HG03442 (cell line): ENCODE measurements around the gene C2CD3.

ENCODE experiments used
- ATAC-seq: cut with Tn5 transposase; IDR thresholded peaks from one replicate; pipeline ENCODE4 v1.9.1; 2021; ENCODE audit warnings: mild to moderate bottlenecking, moderate library complexity; ENCODE audit not compliant: unreplicated experiment

The C2CD3 gene

GRCh38 chr11:74008373-74009229 is 162.2 kb downstream of the C2CD3 start, which contains the start of gene UCP3:
Gene UCP3 (minus strand): TSS chr11:74009085. CDS start chr11:74007042, 2,043 bp downstream.
- no peak for ATAC-seq

GRCh38 chr11:74007691-74008372 is 163.0 kb downstream of the C2CD3 start:
- no peak for ATAC-seq

DNA sequence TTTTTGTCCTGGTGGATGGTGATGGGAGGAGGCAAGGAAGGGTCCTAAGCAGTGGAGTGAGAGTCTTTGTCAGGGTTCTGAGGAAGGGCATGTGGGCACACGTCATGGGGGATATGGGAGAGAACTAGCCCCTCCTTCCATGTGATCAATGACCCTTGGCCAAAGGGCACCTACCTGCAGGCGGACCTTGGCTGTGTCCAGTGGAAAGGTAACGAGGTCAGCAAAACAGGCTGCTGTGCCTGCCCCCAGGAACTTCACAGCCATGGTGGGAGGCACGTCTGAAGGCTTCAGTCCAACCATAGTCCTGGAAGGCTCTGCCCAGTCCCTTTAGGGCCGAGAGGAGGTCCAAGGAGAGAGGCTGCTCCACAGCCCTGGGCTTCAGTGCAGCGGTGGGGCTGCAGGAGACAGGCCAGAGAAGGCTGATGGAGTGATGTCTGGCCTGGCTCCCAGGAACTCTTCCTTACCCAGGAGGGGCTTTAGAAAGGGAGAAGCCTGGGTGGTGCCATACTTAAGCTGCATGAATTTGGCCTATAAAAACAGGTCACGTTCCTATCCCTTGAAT is 164.0 kb downstream of the C2CD3 start:
- ATAC-seq: no peak

DNA sequence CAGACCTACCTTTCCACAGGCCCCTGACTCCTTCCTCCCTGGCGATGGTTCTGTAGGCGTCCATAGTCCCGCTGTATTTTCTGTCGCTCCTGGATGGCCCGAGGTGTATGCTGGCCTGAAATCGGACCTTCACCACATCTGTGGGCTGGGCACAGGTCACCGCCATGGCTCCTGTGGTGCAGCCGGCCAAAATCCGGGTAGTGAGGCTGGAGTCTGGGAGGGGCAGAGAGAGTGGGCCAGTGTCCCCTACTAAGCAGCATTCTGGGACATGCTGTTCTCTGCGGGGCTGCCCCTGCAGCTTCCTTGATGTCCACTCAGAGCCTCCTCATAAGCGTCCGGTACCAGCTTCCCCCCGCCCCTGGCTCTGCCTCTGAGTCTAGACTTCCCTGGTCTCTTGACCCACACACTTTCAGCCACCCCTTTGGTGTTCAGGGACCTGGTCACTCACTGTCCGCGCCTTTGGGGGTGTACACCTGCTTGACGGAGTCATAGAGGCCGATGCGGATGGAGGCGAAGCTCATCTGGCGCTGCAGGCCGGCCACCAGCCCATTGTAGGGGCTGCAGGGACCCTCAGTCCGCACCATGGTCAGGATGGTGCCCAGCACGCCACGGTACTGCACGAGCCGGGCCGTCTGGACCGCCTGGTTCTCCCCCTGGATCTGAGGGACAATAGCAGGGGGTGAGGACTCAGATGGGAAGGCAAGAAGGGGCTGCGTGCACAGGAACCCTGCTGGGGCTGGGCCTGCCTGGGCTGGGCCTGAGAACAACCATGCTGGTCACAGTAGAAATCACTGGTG is 164.9 kb downstream of the C2CD3 start:
- ATAC-seq: no peak

DNA sequence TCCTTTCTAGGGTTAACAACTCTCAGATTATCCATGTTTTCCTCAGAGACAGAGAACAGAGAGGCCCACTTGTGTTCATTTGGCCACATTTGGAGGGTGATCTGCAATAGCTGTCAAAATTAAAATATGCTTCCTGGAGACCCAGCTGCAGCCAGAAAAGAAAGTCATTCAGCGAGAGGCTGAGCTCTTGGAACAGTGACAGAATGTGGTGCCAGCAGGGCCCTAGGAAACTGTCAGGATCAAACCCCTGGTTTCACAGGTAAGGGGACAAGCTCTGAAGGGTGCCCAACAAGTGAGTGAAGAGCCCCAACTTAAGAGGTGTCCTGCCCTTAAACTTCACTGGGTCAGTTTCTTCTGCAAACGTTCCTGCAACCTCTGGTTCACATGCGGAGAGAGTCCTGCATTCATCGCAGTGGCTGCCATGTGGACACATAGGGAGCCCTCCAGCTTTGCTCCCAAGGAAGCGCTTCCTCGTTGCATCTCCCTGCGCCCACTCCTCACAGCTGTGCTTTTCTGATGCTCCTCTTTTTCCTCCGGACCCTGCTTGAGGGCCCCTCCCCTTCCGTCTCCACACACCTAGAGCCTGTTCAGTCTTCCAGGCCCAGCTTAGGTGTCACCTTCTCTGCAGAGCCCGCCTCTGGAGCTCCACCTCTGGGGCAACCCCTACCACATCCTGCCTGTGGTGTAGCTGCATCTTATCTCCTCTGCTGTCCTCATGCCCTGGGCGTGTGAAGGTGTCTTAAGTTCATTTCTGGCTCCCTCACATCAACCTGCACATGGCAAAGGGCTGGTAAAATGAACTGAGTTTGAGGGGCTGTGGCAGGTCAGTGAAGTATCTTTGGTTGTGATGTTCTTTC is 165.8 kb downstream of the C2CD3 start:
- no peak for ATAC-seq

DNA sequence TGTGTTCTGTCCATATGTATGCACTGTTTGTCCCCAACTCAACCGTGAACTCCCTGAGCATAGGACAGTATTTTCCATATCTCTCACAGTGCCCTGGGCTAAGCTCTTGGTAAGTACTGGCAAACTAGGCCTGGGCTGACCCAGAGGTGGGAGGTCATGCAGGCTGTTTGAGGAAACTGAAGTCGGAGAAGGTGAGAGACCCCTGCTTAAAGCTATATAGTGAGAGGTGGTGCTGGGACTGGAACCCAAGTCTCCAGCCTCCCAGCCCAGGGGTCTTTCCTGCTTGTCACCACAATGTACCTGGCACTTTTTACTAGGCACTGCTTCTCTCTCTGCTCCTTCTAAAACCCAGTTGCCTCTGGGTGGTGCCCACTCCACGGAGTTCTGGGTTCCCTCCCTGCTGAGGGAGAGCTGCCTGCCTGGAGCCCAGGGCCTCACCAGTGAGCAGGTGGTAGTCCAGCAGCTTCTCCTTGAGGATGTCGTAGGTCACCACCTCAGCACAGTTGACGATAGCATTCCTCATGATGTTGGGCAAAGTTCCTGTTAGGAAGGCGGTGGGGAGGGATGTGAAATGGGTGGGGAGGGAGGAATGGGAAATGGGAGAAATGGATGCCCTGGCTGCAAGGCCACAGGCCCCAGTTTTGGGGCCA is 166.6 kb downstream of the C2CD3 start:
- ATAC-seq: no peak

GRCh38 chr11:74002832-74003231 is 168.0 kb downstream of the C2CD3 start:
- ATAC-seq: no peak

GRCh38 chr11:74001822-74002286 is 168.9 kb downstream of the C2CD3 start:
- no peak for ATAC-seq

DNA sequence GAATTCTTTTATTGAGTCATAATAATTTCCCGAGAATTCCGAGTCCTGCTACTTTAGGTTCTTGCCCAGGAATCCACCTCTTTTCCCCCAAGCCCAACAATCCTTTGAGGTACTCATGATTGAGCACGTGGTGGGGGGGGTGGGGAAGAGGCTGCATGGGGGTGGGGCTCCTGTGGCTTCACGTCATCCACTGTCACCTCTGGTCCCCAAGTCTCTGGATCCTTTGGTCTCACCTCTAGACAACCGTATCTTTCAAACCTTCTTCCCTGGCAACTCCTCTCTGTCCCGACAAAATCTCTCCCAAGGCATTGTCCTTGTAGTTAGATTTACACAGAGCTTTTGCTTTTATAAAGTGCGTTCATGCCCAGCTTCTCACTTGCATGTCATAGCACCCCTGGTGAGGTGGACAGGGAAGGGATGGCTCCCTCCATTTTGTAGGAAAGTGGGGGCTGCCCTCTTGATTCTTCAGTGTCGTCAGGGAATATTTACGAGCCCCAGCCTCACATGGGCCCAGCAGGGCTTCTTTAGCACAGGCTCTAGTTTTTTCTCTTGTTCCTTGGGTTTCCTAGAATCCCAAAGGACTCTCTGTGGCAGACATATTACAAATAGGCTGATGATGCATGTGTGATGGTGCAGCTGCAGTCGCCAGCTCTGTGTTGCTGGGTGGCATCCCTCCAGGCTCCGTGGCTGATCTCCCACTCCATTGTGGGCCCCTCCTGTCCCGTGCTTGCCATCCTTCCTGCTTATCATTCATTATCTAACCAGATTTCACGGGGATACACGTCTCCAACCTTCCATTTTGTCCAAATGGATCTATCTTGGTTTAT is 170.3 kb downstream of the C2CD3 start:
- ATAC-seq: no peak

GRCh38 chr11:73999581-74000306 is 171.1 kb downstream of the C2CD3 start:
- no peak for ATAC-seq

DNA sequence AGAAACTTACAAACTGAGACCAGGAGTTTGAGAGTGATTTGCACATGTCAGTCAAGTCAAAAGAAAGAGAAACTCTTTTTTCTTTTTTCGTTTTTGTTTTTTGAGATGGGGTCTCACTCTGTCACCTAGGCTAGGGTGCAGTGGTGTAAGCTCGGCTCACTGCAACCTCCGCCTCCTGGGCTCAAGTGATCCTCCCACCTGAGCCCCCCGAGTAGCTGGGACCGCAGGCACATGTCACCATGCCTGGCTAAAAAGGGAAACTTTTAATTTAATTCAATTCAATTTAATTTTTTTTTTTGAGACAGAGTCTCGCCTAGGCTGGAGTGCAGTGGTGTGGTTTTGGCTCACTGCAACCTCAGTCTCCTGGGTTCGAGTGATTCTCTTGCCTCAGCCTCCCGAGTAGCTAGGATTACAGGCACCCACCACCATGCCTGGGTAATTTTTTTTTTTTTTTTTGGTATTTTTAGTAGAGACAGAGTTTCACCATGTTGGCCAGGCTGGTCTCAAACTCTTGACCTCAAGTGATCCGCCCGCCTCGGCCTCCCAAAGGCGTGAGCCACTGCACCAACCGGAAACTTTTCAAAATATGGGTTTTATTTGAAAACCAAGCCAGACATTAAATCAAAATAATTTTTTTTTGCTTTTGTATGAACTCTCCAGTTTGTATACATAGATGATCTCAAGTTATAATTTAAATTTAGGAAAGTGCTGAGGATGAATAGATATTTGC is 171.8 kb downstream of the C2CD3 start:
- ATAC-seq: no peak

DNA sequence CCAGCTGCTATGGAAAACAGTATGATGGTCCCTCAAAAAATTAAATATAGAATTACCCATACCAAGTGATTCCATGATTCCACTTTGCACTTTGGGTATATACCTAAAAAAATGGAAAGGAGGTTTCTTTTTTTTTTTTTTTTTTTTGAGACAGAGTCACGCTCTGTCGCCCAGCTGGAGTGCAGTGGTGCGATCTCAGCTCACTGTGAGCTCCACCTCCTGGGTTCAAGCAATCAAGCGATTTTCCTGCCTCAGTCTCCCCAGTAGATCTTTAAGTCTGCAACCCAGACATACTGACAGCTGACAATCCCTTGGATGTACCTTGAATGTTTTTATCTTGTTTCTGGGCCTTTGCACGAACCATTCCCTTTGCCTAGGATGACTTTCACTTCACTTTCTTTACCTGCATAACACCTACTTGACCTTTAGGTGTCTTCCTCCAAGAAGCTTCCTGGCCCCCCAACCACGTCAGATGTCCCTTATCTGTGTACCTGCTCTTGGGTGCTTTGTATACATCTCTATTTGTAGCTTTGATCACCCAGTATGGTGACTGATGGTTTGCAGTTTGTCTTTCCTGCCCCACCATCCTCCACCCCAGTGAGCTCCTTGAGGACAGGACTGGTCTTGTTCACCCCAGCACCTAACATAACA is 173.6 kb downstream of the C2CD3 start:
- ATAC-seq: no peak

DNA sequence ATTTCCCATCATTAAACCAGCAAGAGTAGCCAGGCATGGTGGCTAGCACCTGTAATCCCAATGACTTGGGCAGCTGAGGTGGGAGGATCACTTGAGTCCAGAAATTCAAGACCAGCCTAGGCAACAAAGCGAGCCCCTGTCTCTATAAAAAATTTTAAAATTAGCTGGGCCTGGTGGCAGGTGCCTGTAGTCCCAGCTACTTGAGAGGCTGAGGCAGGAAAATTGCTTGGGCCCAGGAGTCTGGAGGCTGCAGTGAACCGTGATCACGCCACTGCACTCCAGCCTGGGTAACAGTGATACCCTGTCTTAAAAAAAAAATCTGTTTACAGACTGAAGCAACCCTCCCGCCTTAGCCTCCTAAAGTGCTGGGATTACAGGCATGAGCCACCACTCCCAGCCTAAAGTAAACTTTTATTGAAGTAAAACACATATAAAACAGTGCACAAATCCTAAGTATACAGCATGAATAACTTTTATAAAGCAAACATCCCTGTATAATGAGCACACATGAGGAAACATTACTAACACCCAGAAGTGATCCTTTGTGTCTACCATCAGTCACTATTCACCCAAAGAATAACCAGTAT is 174.5 kb downstream of the C2CD3 start:
- no peak for ATAC-seq

DNA sequence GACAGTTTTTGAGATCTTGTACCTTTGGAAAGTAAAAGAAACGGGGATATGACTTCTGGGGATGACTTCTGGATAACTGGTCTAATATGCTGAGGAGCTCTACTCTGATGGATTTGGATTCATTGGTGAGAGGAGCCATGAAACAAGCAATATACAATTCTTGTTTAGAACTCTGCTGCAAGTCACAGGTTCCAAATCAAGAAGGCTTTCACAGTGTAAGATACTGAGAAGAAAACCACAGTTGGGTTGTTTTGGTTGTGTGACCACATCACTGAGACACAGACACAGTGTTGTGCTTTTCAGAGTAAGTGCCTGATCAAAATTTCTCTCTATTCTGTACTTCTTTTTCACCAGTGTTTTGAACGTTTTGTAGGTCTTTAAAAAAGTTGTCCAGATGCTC is 175.1 kb downstream of the C2CD3 start:
- ATAC-seq: peak; percentile 50

DNA sequence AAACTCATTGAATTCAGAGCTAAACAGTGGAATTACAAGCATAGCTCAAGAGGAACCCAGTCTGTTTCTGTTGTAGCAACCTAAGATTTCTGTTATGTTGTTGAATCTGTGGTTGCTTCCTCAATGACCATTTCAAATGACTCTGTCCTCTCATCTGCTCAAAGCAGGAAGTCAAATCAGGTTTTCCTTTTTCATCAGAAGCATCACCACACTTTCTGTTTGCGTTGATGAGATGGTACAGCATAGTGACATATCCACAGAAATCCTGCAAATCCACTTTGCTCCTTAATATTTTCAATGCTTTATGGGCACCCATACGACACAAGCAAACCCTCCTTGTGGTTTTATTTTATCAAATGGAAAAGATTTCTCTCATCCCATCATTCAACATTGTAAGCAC is 175.6 kb downstream of the C2CD3 start:
- no peak for ATAC-seq

- ATAC-seq: no peak
Observed at GRCh38 chr11:73991471-73992006, 179.3 kb downstream of the C2CD3 start.
